Mammary epithelial cell (primary cell): ENCODE measurements around the gene INPP4A.

Experiments
- EZH2 ChIP-seq: IDR thresholded peaks from 2 replicates; pipeline ENCODE4 v1.6.1; 2012; ENCODE audit warnings: low read length, inconsistent platforms, borderline replicate concordance
- TF ChIP-seq, protein P1 (sequence below), 2 donors: IDR thresholded peaks in 1 of 2; conservative IDR thresholded peaks in 1 of 2; 2 replicates each; pipeline ENCODE4 v1.5.1; 2011 to 2012; ENCODE audit warnings: inconsistent platforms in 2 of 2, low read length in 2 of 2, mild to moderate bottlenecking in 2 of 2, control low read depth in 1 of 2, low read depth in 1 of 2; ENCODE audit not compliant: insufficient read depth in 1 of 2; ENCODE audit errors: extremely low read depth in 1 of 2

DNA sequence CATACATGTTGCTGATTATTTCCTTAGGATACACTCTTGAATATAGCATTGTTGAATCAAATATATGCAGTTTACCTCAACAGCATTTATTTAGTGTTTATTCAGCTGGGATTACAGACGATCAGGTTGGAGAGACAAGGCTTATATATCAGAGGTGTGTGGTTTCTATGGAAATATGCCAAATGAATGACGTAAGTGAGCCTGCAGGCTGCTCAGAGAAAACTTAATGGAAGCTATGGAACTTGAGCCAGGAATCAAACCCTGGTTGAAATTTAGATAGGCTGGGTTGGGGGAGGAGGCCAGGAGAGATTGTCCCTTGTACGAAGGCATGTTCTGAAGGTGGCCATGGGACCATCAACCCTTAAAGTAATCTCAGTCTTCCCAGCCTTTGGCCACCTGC, 79.5 kb downstream of the INPP4A start:
- TF ChIP-seq, protein P1, sequence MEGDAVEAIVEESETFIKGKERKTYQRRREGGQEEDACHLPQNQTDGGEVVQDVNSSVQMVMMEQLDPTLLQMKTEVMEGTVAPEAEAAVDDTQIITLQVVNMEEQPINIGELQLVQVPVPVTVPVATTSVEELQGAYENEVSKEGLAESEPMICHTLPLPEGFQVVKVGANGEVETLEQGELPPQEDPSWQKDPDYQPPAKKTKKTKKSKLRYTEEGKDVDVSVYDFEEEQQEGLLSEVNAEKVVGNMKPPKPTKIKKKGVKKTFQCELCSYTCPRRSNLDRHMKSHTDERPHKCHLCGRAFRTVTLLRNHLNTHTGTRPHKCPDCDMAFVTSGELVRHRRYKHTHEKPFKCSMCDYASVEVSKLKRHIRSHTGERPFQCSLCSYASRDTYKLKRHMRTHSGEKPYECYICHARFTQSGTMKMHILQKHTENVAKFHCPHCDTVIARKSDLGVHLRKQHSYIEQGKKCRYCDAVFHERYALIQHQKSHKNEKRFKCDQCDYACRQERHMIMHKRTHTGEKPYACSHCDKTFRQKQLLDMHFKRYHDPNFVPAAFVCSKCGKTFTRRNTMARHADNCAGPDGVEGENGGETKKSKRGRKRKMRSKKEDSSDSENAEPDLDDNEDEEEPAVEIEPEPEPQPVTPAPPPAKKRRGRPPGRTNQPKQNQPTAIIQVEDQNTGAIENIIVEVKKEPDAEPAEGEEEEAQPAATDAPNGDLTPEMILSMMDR (conservative IDR thresholded peaks at IDR 0.05 in 1 of 2, IDR thresholded peaks at IDR 0.05 in 1 of 2; ENCODE audit: extremely low read depth in 1 of 2, insufficient read depth in 1 of 2, low read depth in 1 of 2, low read length in 2 of 2), result no peak
- no peak for TF ChIP-seq EZH2
